CD4-positive, alpha-beta T cell treated with Interleukin-15 for 1 hour (primary cell): ENCODE data around the gene ZCWPW1.
"Not testable (repeated sequence)": the region's sequence is repeated elsewhere in the genome, so short reads cannot be mapped to it uniquely, and the experiment has no call there.

Source experiments
- DNase-seq: peaks from one replicate; pipeline ENCODE4 v3.0.0-alpha.2; 2020

Gene ZCWPW1

GRCh38 chr7:100371561-100372171 is 56.8 kb downstream of the ZCWPW1 start:
- no peak for DNase-seq

GRCh38 chr7:100370746-100371145 is 57.8 kb downstream of the ZCWPW1 start:
- peak; percentile 2 for DNase-seq

GRCh38 chr7:100370303-100370702 is 58.2 kb downstream of the ZCWPW1 start:
- peak; percentile 11 for DNase-seq

- peak; percentile 92 for DNase-seq
Measured at GRCh38 chr7:100369105-100369504, 59.4 kb downstream of the ZCWPW1 start.

- DNase-seq = peak; percentile 69
Measured at GRCh38 chr7:100367676-100368613, 60.6 kb downstream of the ZCWPW1 start.

GRCh38 chr7:100367251-100367620 is 61.3 kb downstream of the ZCWPW1 start:
- peak; percentile 2 for DNase-seq

- peak; percentile 25 for DNase-seq
Measured at GRCh38 chr7:100366411-100367250, 61.9 kb downstream of the ZCWPW1 start.

- DNase-seq = not testable (repeated sequence)
Measured at GRCh38 chr7:100365998-100366367, 62.5 kb downstream of the ZCWPW1 start.

GRCh38 chr7:100364480-100364879 is 64.0 kb downstream of the ZCWPW1 start:
- DNase-seq = peak; percentile 6

- peak; percentile 1 for DNase-seq
Measured at GRCh38 chr7:100363797-100364196, 64.7 kb downstream of the ZCWPW1 start.

- DNase-seq = no peak
Measured at GRCh38 chr7:100363098-100363497, 65.4 kb downstream of the ZCWPW1 start.

- peak; percentile 12 for DNase-seq
Measured at GRCh38 chr7:100360135-100360854, 68.2 kb downstream of the ZCWPW1 start.

GRCh38 chr7:100358857-100359212 is 69.7 kb downstream of the ZCWPW1 start:
- no peak for DNase-seq

GRCh38 chr7:100358027-100358856 is 70.3 kb downstream of the ZCWPW1 start, which contains the start of gene PILRB:
PILRB (plus strand) TSS chr7:100358117; CDS start chr7:100358303, 186 bp downstream.
- DNase-seq = no peak

GRCh38 chr7:100357131-100357561 is 71.4 kb downstream of the ZCWPW1 start:
- DNase-seq = no peak

GRCh38 chr7:100356416-100357068 is 72.0 kb downstream of the ZCWPW1 start:
- DNase-seq = no peak

- DNase-seq = peak; percentile 46
Measured at GRCh38 chr7:100353685-100354330, 74.7 kb downstream of the ZCWPW1 start.

- no peak for DNase-seq
Measured at GRCh38 chr7:100352984-100353684, 75.4 kb downstream of the ZCWPW1 start.

GRCh38 chr7:100352230-100352781 is 76.2 kb downstream of the ZCWPW1 start:
- DNase-seq = not testable (repeated sequence)
